Activated T-cell treated with anti-CD3 and anti-CD28 coated beads, Interleukin-2, amount 50 U/mL, for 1 hour (primary cell): Measurements from ENCODE around the gene WDR37.

ENCODE experiments used
- DNase-seq: peaks from one replicate; pipeline ENCODE4 v3.0.0-alpha.2; 2020

Gene WDR37

DNA sequence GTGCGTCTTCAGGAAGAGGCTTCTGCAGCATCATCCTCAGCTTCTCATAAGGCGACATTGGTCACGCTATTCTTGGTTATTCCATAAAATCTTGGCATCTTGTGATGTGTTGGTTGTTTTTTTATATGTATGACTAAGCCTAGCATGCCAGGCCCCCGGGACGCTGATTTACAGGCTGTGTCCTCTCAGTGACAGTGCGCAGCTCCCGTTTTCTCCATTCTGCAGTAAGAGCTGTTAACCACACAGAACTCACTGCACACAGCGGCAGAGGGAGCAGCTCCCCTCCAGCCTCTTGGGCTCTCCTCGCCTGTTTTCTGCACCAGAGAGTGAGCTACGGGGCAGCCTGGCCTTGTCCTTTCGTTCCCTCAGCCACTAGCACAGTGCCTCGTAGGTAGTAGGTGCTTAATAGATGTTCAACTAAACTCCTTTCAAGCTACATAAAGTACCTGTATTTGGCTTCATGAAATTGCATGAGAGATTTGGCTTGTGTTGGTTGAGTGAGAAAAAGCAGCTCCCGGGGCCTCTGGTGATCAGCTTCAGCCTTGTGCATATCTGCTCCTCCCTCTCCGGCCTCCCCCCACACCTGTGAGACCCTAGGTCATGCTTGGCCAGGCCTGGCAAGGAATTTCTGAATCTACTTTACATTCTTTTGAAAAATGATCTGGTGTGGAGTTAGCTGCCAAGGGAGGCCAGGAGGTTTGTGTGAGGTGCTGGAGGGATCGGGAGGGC is 116.2 kb downstream of the WDR37 start:
- no peak for DNase-seq

DNA sequence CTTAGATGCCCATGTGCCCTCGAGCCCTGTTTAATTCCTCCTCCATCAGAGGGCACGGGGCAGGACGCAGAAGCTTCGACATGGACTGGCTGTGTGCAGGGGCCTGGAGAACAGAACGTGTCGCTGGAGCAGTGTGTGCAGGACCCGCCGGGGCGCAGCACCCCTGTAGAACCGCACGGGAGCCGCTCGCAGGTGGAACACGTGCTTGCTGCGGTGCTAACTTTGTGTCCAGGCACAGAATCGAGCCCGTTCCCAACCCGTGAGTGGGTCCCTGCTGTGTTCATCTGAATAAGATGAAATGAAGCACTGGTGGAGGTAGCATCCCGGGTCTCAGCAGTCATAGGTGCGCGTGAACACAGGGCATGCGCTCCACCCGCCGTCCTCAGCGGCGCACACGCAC is 116.9 kb downstream of the WDR37 start:
- no peak for DNase-seq

DNA sequence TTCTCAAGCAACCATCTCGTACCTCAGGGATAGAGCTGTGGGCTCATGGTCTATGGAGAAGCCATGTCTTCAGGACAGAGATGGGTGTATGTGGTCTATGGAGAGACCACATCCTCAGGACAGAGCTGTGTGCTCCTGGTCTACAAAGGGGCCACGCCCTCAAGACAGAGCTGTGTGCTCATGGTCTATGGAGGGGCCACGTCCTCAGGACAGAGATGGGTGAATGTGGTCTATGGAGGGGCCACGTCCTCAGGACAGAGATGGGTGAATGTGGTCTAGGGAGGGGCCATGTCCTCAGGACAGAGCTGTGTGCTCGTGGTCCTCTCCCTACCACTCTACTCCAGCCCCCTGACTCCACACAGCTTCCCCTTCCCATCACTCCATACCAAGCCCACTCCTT is 117.8 kb downstream of the WDR37 start:
- no peak for DNase-seq

DNA sequence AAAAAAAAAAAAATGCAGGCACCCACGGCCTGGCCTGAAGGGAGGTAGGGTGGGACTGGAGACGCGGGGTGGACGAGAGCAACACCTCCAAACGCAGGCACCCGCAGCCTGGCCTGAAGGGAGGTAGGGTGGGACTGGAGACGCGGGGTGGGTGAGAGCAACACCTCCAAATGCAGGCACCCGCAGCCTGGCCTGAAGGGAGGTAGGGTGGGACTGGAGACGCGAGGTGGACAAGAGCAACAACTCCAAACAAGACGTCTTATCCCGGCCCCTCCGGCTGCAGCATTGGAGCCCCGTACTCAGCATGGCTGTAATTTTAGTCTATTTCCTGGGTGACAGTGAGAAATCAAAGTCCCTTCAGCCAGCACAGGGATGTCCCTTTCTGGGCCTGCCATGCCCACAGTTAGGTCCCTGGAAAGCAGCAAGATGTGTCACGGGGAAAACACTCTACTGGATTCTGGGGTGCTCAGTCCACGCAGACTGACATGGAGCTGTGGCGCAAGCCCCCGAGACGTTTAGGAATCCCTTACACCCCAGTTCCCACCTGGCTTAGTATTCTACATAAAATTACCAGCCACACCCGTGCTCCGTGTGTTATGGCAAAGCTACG is 119.9 kb downstream of the WDR37 start:
- no peak for DNase-seq

GRCh38 chr10:1177936-1178335 is 121.8 kb downstream of the WDR37 start:
- DNase-seq: no peak

DNA sequence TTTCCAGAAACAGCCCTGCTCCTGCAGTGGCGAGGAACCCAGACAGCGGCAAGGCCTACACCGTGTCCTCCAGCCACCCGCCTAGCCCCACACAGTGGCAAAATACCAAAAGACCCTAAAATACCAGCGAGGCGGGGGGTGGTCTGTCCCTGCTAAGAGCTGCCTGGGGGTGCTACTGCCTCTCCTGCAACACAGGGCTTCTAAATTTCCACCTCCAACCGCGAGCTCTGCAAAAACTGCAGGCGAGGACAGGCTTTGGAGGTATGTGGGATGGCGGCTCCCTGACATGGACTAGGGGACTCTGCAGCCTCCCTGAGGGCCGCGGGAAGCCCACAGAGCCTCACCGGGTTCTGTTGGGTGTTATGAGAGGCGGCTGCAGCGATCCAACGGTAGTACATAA is 122.3 kb downstream of the WDR37 start:
- DNase-seq: no peak

DNA sequence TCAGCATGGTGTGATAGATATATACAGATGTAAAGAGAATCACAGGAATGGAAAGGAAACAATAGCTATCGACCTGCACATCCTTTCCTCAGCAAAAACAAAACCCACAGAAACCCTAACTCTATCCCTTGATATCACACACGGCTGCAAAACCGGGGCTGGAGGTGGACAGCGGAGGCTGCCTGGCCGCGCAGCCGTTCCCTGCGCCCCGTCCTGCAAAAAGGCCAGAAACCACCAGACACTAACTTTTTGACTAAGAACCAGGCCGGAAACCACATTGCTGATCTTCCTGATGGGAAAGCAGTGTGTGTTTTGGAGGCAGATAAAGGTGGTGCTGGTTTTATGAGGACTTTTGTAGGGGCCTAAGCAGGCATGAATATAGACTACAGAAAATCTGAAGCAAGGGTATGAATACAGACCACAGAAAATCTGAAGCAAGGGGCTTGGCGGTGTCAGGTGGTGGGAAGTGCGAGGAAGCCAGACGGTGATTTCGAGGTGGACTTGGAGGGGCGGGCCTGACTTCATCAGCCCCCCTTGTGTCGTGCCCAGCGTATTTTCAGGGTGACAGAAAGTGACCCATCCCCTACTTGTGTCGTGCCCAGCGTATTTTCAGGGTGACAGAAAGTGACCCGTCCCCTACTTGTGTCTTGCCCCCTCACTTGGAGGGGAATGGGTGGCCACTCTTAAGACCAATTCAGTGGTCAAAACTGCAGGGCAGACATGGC is 123.3 kb downstream of the WDR37 start:
- no peak for DNase-seq

DNA sequence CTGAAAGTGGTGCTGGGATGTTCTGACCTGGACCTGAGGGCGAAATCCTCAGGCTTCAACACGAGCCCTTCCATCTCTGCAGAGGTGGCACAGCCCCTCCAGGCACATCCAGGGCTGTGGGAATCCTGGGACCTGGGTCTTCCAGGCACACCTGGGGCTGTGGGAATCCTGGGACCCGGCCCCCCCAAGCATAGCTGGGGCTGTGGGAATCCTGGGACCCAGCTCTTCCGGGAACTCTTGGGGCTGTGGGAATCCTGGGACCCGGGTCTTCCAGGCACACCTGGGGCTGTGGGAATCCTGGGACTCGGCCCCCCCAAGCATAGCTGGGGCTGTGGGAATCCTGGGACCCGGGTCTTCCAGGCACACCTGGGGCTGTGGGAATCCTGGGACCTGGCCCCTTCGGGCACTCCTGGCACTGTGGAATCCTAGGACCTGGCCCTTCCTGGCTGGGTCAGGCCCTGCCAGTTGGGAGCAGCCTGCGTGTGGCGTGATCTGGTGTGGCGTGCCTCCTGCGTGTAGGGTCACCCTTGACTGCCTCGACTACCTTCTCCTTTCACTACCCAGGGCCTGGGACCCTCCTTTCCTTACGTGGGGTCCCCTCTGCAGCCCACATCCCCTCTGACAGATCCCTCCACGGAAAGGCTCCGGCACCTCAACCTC is 124.0 kb downstream of the WDR37 start:
- no peak for DNase-seq

DNA sequence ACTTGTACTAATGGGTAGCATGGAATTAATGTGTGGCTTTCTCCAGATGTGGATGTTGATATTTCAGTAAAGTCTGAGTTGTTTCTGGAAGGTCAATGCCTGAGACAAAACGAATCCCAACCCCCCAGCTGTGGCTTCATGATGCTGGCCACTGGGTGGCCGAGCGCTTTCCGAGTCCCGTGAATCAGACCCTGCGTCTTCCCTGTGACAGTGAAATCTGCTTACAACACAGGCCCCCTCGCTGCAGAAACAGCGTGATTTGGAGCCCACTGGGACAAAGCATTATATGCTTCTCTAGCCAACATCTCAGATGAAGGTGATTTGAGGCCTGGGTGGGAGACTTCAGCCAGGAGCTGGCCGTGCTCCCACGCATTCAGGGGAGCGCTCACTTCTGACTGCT is 124.7 kb downstream of the WDR37 start:
- no peak for DNase-seq
